Common myeloid progenitor, CD34-positive (primary cell): ENCODE results near the gene GRIK1.

Experiments used
- CTCF ChIA-PET: fragments of 350-600 bp; sonication (Branson Sonifier 250); formaldehyde crosslinking; loops from one replicate; lab custom pipeline; 2021; ENCODE audit warnings: antibody characterized with exemption; lab: Charles Lee
- POLR2A ChIA-PET: fragments of 350-600 bp; sonication (Branson Sonifier 250); formaldehyde crosslinking; loops from one replicate; lab custom pipeline; 2021; ENCODE audit warnings: antibody characterized with exemption; lab: Charles Lee
- DNase-seq, 3 donors: peaks; one replicate each; pipeline versions ENCODE4 v3.0.0 to v3.0.0-alpha.2; 2013
- H3K27ac ChIP-seq, 2 experiments: 1 replicate in 1 of 2; 2 replicates in 1 of 2; pipeline ENCODE4 v1.7.0; 2013; ENCODE audit warnings: inconsistent platforms in 2 of 2, low read length in 2 of 2, mild to moderate bottlenecking in 2 of 2, low read depth in 1 of 2, moderate library complexity in 1 of 2; ENCODE audit not compliant: severe bottlenecking in 2 of 2, insufficient read depth in 1 of 2, poor library complexity in 1 of 2
- H3K27me3 ChIP-seq, 5 experiments: replicated peaks in 2 of 5; 1 replicate in 3 of 5; 2 replicates in 2 of 5; pipeline versions ENCODE4 v1.6.1 to v1.7.0; 2013; ENCODE audit warnings: low read length in 4 of 5, mild to moderate bottlenecking in 2 of 5, moderate library complexity in 2 of 5, inconsistent platforms in 1 of 5; ENCODE audit not compliant: insufficient read depth in 5 of 5, control insufficient read depth in 4 of 5
- H3K36me3 ChIP-seq, 4 experiments: 1 replicate in 2 of 4; 2 replicates in 2 of 4; pipeline versions ENCODE4 v1.6.1 to v1.7.0; 2013; ENCODE audit warnings: low read length in 3 of 4, control low read depth in 1 of 4, mild to moderate bottlenecking in 1 of 4; ENCODE audit not compliant: control insufficient read depth in 4 of 4, insufficient read depth in 4 of 4
- H3K4me1 ChIP-seq, 4 experiments: 1 replicate in 3 of 4; 2 replicates in 1 of 4; pipeline versions ENCODE4 v1.6.1 to v1.7.1; 2013; ENCODE audit warnings: low read length in 3 of 4, mild to moderate bottlenecking in 3 of 4, control low read depth in 1 of 4, inconsistent platforms in 1 of 4, moderate library complexity in 1 of 4; ENCODE audit not compliant: control insufficient read depth in 4 of 4, insufficient read depth in 4 of 4; ENCODE audit errors: control extremely low read depth in 1 of 4
- H3K4me3 ChIP-seq, 7 experiments: 1 replicate in 4 of 7; 2 replicates in 3 of 7; pipeline versions ENCODE4 v1.5.1 to v1.7.0; 2013; ENCODE audit warnings: mild to moderate bottlenecking in 7 of 7, low read length in 6 of 7, moderate library complexity in 6 of 7, inconsistent platforms in 2 of 7, low read depth in 2 of 7, control low read depth in 1 of 7; ENCODE audit not compliant: insufficient read depth in 4 of 7, control insufficient read depth in 1 of 7; ENCODE audit errors: extremely low read depth in 1 of 7
- H3K9me3 ChIP-seq, 5 experiments: 1 replicate in 4 of 5; 2 replicates in 1 of 5; pipeline versions ENCODE4 v1.6.1 to v1.7.1; 2013; ENCODE audit warnings: low read length in 4 of 5, mild to moderate bottlenecking in 2 of 5, inconsistent platforms in 1 of 5, low read depth in 1 of 5, moderate library complexity in 1 of 5; ENCODE audit not compliant: control insufficient read depth in 4 of 5, insufficient read depth in 2 of 5; ENCODE audit errors: control extremely low read depth in 1 of 5
- WGBS: methylation state at CpG from one replicate; pipeline ENCODE4 v1.1.5; 2013; ENCODE audit not compliant: insufficient coverage; 5-methylcytosine and 5-hydroxymethylcytosine counted together

Gene GRIK1

DNA sequence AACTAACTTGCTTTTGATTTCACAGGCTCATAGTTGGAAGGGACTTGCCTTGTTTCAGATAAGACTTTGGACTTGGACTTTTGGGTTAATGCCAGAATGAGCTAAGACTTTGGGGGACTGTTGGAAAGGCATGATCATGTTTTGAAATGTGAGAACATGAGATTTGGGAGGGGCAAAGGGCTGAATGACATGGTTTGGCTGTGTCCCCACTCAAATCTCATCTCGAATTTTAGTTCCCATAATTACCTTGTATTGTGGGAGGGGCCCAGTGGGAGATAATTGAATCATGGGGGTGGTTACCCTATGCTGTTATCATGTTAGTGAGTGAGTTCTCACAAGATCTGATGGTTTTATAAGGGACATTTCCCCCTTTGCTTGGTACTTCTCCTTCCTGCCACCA, 222.1 kb downstream of the GRIK1 start:
- Histone ChIP-seq H3K27ac (no peak overlapping the region), H3K36me3 (no peaks in the 10 kb centered on the region), H3K4me1 (no peaks in the 10 kb centered on the region), H3K27me3 (no peaks in the 10 kb centered on the region), H3K4me3 (no peak overlapping the region), H3K9me3 (peaks cover 0 to 17% (median 2%) of the 10 kb centered on the region in 5 experiments)
- POLR2A ChIA-PET, result no interaction called here
- CTCF ChIA-PET, result no interaction called here
- WGBS, result no CpG with 5 or more reads among the region's 1 CpG
- no peak for DNase-seq

DNA sequence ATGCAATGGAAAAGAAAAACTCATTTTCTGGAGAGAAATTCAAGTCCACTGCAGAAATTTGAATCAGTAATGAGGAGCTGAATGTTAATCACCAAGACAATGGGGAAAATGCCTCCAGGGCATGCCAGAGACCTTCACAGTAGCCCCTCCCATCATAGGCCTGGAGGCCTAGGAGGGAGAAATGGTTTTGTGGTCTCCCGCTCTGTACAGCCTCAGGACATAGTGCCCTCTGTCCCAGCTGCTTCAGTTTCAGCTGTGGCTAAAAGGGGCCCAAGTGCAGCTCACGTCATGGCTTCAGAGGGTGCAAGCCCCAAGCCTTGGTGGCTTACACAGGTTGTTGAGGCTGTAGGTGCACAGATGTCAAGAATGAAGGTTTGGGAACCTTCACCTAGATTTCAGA, 223.0 kb downstream of the GRIK1 start:
- no peaks in the 10 kb centered on the region for H3K36me3 ChIP-seq
- ChIA-PET CTCF (interaction anchor here (0.6 kb wide), 1 partner anchor 156 kb away, joined by 3 read pairs; no protein-coding TSS in a partner anchor), POLR2A (no interaction called here)
- H3K4me3 ChIP-seq, result no peak overlapping the region
- no peak overlapping the region for H3K27ac ChIP-seq
- H3K4me1 ChIP-seq, result no peaks in the 10 kb centered on the region
- H3K27me3 ChIP-seq, result no peaks in the 10 kb centered on the region
- 100% methylated on average over 1 of the region's 2 CpGs for WGBS
- peaks cover 0 to 17% (median 2%) of the 10 kb centered on the region in 5 experiments for H3K9me3 ChIP-seq
- no peak for DNase-seq

DNA sequence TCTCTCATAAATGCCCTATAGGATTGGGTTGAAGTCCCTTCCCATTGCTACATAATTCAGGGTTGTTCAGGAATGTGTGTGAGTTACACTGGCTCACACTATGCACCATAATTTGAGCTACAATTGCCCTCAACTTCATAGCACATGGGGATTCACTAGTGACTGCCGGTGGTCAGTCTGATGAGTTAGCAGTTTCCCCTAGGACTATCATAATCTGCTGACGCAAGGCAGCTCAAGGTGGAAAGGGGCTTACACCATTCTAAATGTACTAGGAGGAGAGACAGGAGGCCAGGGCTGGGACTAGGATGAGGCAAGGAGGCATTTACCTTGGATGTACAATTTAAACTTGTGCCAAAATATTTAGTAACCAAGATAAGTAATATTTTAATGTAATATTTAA, 224.7 kb downstream of the GRIK1 start:
- ChIA-PET CTCF (no interaction called here), POLR2A (no interaction called here)
- Histone ChIP-seq H3K36me3 (no peaks in the 10 kb centered on the region), H3K9me3 (peaks cover 0 to 17% (median 2%) of the 10 kb centered on the region in 5 experiments), H3K27ac (no peak overlapping the region), H3K4me1 (no peaks in the 10 kb centered on the region), H3K27me3 (no peaks in the 10 kb centered on the region), H3K4me3 (no peak overlapping the region)
- WGBS, result 100% methylated on average over 1 of the region's 2 CpGs
- no peak for DNase-seq

DNA sequence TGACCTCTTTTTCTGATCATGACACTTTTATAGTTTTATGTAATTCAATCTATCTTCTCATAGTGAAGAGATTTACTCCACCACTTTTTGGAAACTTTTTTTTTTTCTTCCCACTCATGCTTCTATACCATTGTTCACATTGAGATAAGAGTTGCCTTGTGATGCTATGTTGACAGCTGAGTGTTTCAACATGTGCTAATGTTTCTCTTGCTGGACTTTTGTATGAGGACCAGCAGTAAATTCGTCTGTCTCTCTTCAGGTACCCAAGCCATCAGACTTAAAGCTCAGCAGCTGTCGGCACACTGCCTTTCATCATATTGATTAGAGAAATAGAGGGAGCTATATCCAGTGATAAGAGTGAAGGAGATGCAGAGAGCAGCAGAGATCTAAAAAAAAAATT, 227.0 kb downstream of the GRIK1 start:
- no peak for DNase-seq
- Histone ChIP-seq H3K4me1 (no peaks in the 10 kb centered on the region), H3K4me3 (no peak overlapping the region), H3K27ac (no peak overlapping the region), H3K27me3 (no peaks in the 10 kb centered on the region), H3K36me3 (no peaks in the 10 kb centered on the region), H3K9me3 (peaks cover 0 to 14% (median 0%) of the 10 kb centered on the region in 5 experiments)
- CTCF ChIA-PET, result no interaction called here
- POLR2A ChIA-PET, result no interaction called here
- WGBS, result 100% methylated on average over 2 of the region's 2 CpGs

DNA sequence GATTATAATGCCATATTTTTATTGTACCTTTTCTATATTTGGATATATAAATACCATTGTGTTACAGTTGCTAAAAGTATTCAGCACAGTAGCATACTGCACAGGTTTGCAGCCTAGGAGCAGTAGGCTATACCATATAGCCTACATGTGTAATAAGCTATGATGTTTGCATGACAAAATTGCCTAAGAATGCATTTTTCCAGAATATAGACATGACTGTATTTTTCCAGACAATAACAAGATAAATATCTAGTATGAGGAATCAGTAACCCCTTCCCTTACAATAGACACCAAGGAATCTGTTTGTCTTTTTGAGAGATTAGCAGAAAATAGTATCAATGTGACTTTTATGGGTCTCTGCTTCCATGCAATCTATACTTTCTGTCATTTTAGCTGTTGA, 228.6 kb downstream of the GRIK1 start:
- H3K4me3 ChIP-seq, result no peak overlapping the region
- no peak overlapping the region for H3K27ac ChIP-seq
- no peak for DNase-seq
- peaks cover 0 to 4% (median 0%) of the 10 kb centered on the region in 5 experiments for H3K9me3 ChIP-seq
- H3K36me3 ChIP-seq, result no peaks in the 10 kb centered on the region
- POLR2A ChIA-PET, result no interaction called here
- CTCF ChIA-PET, result no interaction called here
- H3K27me3 ChIP-seq, result no peaks in the 10 kb centered on the region
- H3K4me1 ChIP-seq, result no peaks in the 10 kb centered on the region

DNA sequence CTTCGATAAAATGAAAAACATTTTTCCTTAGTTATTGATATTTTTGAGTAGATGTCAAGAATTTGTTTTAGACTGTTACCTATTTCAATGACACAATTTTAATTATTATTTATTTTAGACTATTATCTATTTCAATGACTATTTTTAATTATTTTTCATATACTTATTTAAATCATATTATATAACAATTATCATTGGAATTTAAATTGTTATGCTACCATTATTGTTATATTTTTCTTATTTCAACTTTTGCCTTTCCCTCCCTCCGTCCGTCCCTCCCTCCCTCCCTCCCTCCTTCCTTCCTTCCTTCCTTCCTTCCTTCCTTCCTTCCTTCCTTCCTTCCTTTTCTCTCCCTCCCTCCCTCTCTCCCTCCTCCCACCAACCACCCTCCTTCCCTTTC, 229.3 kb downstream of the GRIK1 start:
- ChIA-PET POLR2A (no interaction called here), CTCF (no interaction called here)
- H3K36me3 ChIP-seq, result no peaks in the 10 kb centered on the region
- no peaks in the 10 kb centered on the region for H3K9me3 ChIP-seq
- no peaks in the 10 kb centered on the region for H3K4me1 ChIP-seq
- H3K27ac ChIP-seq, result no peak overlapping the region
- H3K4me3 ChIP-seq, result no peak overlapping the region
- no peaks in the 10 kb centered on the region for H3K27me3 ChIP-seq
- DNase-seq, result no peak
- 80% methylated on average over 2 of the region's 3 CpGs for WGBS

DNA sequence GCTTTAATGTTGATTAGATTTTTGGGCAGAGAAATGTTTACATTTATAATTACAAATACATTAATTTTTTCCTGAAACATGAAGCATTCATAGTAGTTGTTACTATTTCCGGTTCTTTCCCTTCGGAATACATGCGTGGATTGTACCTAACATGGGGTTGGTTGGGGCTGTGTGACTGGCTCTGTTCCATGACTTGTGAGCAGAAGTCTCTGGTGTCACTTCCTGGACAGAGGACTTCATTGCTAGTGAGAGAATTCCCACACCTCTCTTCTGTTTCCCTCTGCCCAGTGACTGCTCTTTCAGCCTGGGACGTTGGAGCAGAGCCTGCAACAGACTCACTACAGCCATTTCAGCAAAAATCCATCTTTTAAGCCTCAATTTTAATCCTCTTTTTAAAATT, 231.4 kb downstream of the GRIK1 start:
- ChIA-PET CTCF (no interaction called here), POLR2A (no interaction called here)
- WGBS, result no CpG with 5 or more reads among the region's 4 CpGs
- no peaks in the 10 kb centered on the region for H3K4me1 ChIP-seq
- no peaks in the 10 kb centered on the region for H3K27me3 ChIP-seq
- no peak overlapping the region for H3K4me3 ChIP-seq
- H3K9me3 ChIP-seq, result no peaks in the 10 kb centered on the region
- H3K27ac ChIP-seq, result no peak overlapping the region
- H3K36me3 ChIP-seq, result no peaks in the 10 kb centered on the region
- DNase-seq, result no peak
